GM21447 (cell line): Measurements from ENCODE around the gene NRCAM.

Source experiments
- ATAC-seq: cut with Tn5 transposase; IDR thresholded peaks from one replicate; pipeline ENCODE4 v1.9.1; 2021; ENCODE audit not compliant: unreplicated experiment

The NRCAM gene

DNA sequence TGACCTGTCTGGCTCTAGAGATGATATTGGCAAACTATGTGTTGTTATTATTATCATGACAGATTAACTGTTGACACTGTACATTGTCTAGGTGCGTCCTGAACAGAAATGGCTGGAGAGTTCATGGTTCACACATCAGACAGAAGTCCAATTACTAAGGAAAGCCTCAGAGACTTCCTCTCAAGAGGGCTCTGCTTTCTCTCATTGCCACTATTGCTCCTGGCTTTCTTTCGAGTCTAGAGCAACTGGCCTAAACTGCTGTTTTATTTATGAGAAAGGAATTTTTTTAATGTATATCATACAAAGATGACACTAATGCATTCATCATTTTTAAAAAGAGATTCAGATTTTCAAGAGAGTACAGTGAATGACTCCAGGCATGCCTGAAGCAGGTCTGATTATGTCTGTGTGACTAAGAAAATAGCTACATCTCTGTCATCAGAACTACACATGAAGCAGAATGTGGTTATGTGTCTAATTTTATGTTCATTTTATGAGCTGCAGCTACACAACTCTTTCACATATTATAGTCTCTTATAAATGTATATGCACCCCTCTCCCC, 30.4 kb downstream of the NRCAM start:
- no peak for ATAC-seq

DNA sequence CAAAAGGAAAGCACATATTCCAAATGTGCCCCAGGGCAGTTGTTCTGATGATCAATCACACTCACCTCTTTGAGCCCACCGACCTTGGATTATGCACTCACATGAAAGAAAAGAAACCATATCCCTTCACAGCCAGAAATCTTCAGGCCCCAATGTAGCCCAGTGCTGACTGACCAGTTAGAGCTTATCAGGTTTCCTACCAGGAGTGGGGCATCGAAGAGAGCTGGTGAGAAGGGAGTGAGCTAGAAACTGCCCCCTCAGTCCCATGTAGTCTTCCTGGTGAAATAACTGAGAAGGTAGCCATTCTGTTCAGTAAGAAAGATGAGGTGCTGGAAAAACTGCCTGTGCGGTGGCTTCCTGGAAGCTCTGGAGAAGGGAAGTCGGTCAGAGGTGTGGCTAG, 32.2 kb downstream of the NRCAM start:
- ATAC-seq, result no peak

DNA sequence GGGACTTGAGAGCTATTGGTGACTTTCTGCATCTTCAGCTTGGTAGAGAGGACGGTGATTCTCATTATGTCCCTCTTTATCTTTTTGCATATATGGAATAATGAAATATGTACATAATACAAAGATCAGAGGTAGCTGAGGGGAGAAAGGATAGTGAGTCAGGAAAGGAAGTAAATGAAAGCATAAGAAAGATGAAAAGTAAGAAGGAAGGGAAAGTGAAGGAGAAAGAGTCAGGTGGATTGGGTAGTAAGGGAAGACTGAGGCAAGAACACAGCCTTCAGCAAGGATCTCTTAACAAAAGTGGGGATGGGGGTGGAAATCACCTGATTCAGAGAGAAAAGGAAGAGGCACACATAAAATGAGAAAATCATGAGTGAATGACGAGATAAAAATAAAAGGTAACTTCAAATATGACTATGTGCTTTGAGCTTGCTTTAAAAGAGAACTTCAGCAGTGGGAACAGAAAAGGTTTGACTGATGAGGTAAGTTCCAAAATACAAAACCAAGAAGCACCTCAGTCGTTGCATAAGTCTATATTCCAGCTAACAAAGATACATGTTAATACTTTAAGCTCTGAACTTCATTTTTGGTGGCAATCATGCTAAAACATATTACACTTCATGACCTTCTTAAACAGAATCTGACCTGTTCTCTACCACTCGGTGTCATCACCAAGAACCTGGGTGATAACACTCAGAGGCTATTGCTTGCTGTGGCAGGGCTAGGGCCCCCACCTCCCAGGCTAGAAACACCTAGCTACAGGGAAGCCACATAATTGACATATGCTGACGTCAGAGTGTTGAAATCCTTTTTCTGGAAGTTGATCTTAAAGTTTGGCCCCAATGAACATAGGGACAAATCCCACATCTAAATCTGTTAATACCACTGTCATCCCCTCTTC, 32.9 kb downstream of the NRCAM start:
- no peak for ATAC-seq

DNA sequence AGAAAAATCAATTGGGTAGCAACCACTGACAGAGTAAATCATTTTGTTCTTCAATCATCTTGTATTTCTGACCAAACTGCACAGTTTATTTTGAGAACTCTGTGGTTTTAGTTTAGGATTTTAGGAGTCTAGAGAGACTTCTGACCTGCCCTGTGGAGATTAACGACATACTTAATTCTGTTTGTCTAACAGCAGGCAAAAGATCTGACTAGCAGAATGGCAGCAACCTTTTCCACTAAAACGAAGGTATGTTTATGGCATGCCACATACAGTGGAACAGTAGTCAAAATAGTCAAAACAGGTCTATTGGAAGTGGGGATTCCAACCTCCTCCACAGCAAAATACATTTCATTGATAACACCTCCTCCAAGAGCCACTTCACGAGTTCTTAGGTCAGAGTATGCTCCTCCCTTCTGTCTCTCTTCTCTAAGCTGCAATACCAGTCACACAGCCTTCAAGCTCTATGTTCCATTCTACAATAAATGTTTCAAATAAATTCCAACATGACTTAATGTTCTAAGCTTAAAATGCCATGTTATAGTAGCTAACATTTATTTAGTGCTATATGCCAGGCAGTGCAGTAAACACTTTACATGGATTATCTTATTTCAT, 34.4 kb downstream of the NRCAM start:
- no peak for ATAC-seq

DNA sequence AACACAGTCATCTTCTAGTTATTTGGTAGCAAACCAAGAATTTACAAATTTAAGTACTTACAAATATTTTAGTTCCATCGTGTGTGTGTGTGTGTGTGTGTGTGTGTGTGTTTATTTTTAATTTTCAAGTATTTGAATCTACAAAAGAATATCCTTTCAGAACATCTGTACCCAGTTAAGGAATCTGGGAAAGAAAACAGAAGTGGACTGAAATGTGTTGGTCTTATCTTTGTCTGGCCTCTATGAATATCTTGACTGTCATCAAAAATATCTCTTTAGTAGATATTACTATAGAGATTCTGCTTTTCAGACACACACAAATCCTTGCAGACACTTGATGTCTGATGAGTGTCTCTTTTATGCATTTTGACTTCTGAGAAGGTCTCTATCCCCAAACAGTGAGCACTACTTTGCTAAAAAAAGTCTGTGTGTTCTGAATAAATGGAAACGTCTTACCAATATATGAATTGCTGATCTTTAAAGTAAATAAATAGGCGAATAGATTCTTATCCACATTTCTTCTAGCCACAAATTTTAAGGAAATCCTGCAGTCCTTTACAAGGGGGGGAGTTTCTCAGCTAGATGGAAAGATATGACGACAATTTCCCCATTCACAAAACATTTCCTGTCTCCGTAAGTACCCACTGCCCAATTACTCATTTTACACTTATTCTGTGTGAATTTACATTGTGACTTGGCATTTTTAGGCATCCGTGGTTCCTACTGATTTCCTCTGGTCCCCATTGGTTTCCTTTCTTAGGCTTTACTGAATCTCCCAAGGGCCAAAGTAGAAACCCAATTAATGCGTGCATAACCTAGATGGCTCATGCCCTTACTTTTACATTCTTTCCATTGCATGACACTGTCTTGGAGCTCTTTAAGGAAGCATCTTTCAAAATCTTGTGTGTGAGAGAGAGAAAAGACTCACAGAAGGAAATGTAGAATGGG, 36.0 kb downstream of the NRCAM start:
- ATAC-seq, result no peak

DNA sequence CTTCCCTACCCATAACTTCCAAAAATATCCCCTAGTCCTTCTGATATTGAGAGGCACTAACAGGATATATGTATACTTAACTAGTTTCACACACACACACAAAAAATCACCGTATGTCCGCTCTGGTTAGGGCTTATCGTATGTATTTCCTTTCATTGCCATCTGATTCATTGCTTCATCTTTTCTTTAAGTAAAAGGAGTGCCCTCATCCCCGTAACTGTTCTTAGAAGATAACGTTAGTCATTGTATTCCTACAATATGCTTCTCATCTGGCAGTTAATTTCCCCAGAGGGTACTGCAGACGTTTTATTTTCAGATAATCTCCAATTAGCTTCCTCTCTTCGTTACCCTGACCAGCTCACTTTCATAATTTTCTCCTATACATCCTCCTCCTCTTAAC, 37.3 kb downstream of the NRCAM start:
- no peak for ATAC-seq

DNA sequence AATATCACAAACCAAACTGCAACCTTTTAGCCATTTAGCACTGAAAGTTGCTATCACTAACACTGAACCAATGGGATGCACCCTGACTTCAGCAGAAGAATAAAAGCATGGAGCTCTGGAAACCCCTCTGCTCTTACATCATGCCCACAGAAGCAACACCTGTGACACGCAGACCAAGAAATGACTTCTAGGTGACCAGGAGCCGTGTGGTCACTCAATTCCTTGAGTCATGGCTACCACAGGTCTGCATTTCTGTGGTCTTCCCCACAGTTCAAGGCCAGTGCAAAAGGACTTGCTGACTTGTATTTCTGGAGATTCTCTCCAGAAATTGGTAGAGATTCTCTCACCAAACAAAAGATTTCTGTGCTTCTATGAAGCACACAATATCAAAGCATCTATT, 38.3 kb downstream of the NRCAM start:
- no peak for ATAC-seq

DNA sequence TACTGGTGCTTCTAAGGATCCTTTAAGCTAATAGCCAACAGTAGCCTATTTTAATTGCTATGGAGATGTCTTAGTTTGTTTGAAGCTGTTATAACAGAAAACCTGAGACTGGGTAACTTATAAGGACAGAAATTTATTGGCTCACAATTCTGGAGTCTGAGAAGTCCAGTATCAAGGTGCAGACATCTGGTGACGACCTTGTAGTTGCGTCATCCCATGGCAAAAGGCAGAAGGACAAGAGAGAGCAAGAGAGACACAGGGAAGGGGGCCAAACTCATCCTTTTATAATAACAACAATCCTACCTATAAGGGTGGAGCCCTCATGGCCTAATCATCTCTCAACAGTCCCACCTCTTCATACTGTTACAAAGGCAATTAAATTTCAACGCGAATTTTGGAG, 39.1 kb downstream of the NRCAM start:
- no peak for ATAC-seq

DNA sequence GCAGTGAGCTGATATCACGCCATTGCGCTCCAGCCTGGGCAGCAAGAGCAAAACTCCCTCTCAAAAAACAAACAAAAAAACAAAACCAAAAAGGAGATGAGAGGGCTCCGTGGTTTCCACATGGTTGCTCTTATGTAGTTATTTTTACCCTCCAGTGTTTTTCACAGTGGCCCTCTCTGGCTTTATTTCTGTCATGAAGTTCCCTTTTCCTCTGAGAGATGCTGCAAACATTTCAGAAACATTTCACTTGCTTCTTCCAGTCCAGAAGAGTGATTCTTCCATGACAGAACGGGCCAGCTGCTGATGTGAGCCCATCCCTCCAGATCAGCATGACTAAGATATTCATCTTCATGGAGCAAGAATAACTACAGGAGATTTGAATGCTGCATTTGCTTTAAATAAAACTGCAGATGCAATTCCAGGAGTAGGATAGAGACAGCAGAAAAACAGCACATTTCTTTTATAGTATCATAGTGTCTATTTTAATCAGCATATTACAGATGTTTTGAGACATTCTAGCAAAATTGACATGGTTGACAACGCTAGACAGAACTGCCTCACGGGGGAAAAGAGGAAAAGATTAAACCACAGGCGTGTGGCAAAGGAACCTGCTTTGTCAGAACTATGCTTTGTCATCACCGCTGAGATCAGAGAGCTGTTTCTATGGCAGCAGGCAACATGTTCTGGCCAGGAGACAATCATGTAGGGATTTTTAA, 40.3 kb downstream of the NRCAM start:
- peak; percentile 84 for ATAC-seq

DNA sequence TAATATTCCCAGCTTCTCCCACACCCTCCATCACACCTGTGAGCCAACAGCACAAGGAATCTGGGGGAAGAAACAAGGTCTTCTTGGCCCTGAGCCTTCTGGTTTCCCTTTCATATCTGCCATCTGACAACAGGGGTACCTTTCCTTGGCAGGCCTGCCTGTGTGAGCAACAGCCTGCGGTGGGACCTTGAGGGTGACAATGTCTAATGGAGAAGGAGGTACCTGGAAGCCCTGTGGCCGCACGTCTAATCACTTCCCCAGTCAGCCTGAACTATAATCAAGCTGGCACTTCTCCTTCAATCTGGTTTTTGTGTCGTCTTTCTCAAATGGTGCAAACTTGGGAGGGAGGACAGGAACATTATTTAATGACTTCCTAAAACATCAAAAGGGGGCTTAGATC, 41.2 kb downstream of the NRCAM start:
- no peak for ATAC-seq

DNA sequence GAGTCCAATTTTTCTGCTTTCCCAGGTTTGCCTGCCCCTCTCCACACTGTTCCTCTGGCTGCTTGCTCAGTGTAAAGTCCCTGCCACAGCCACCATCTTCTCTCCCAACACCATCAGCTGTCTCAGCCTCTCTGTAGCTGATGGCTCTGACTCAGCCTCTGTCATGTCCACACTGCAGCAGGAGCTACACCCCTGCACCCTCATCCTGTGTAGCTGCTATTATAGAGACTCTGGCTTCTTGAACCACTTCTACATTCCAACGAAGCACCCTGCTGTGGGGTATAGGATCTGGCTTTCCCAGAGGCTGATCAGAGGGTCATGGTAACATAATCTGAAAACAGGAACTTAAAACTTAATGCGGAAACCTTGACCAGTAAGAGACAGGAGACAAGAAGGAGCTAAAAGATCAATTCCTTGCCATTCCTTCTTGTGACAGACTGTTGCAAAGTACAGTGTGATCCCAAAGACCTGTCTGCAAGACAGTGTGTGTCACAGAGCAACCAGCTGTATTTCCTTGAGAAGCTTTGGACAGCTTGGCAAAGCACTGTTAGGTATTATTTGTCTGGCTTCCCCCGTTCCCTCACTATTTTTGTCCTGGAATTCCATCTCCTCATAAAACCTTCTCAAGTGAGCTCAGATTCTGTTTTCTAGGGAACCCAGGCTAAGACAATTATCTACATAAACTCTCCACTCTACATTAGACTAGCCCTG, 42.3 kb downstream of the NRCAM start:
- ATAC-seq, result no peak

DNA sequence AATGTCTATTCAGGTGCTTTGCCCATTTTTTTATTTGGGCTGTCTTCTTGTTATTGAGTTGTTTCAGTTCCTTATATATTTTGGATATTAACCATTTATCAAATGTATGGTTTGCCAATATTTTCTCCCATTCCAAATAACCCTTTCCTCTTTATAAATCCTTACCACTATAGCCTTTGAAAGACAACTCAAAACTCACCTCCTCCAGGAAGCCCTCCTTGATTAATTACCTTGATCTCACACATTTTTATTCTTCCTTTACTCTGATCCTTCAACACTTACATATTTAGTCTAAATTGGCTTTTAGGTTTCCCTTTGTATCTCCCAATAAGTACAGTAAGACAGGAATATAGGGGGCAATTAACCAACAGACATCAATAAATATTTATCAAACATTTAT, 42.9 kb downstream of the NRCAM start:
- no peak for ATAC-seq

DNA sequence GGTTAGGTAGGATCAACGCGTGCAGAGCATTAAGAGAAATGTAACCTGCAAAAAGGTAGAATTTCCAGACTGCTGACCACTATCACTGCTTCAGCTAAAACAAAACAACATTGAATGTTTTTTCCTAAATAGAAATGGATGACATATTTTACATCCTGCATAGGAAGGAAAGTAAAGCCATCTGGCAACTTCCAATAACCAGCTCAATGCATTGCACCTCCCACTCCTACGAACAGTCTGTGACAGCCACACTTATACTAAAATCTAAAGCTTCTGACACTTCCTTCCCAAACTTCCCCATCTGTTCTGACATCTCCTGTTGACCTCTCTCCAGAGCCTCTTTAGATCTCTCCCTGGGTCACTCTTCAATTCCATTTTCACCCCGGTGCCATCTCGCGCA, 47.1 kb downstream of the NRCAM start:
- no peak for ATAC-seq

DNA sequence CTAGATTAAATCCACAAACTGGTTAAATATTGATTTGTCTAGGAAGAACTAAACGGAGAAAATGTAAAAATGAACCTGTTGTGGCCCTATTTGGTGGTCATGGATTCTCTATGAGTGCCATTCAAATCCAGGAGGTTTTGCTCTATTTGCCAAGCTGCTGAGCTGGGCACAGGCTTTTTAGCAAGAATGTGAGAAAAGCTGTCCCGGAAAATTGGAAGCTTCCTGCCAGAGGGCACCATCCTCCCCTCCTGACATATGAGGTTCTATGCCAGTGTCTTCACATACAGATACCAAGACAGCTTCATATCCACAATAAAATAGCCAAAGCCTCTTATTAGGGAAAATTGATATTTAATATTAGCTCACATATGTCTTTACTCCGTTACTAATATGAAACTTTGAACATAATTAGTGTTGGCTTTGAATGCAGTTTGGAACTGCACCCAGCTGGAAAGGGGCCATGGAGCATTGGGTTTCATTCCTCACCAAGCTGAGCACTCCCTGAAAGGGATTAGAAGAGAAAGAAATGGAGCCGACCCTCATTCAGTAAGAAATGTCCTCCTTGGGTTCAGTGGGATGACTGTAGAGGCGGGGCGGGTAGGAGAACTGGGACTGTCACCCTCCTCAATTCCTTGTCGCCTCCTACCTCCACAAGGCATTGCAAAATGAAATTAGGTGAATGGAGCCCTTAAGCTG, 47.8 kb downstream of the NRCAM start:
- ATAC-seq, result no peak

DNA sequence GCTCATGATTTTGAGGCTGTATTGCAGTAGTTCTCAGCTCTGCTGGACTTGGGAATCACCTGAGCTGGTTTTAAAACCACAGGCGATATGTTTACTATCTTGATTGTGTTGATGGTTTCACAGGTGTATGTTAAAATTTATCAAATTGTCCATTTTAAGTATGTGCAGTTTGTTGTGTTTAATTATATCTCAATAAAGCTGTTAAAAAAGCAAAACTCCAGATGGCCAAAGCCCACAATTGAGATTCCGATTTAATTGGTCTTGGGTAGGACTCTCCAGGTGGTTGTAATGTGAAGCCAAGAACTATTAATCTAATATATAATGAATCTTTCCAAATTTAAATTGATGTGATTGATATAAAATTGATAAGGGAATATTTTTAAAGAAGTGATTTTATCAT, 48.6 kb downstream of the NRCAM start:
- no peak for ATAC-seq

DNA sequence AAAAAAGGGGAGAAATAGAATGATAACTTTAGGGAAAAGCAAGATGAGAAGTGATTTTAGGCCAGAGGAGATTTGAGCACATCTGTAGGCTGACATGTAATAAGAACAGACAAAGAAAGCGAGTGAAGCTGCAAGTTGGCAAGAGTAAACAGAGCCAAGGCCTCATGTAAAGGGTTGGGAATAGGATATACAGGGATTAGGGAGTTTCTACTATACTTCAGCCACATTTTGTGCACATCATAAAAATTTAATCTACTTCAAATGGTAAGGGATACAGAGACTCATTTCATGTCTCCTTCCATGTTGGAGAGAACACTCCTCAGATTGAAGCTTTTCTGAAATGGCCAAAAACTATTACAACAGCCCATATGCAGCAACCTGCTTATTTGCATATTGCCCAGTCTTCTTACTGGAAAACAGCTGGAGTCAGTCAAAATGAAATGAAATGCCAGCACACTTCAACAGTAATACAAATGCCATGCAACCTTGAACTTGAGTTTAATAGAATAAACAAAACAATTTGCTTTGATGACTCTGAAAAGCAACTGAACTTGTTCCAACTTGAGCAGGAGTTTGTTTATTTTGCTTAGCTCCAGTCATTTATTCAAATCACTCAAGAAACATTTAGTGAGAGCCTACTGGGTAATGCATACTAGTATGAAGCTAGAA, 49.9 kb downstream of the NRCAM start:
- no peak for ATAC-seq

DNA sequence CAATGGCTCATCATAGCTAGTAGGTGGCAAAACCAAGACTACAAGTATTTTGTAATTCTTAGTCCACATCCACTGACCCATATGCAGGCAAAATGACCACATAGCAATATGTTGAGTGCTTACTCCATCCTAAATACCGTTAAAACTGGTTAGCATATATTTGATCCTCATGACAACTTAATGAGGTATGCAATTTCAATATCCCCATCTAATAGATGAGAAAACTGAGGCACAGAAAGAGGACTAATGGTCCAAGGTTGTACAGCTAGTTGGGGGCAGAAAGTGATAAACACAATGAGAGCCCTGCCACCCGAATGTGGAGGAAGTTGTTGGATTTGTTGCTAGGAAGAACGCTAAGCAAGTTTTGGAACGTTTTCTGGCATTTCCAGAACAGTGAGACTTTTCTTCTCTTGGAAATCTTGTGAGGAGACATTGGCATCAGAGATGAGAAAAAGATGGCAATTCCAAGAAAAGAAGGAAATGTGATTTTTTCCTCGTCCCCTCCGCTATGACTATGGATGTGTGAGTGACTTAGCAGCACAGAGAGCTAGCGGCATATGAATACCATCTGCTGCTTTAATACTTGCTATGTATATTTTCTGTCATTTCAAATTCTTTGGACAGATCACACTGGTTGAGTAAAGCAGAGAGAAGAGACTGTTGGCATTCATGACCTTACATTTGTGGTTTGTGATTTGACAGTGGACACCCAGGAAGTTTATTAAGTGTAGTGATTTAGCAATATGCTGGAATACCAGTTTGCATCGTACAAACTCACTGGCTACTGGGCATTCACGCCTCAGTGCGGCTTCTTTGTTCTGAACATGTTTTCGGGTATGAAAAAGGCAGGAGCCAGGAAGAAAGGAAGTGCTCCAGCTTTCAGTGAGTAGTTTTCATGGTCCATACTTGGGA, 51.5 kb downstream of the NRCAM start:
- no peak for ATAC-seq
